ENCODE measurements around the gene FUT6.
"Not testable (repeated sequence)": the region's sequence is repeated elsewhere in the genome, so short reads cannot be mapped to it uniquely, and the experiment has no call there.

FUT6 gene

DNA sequence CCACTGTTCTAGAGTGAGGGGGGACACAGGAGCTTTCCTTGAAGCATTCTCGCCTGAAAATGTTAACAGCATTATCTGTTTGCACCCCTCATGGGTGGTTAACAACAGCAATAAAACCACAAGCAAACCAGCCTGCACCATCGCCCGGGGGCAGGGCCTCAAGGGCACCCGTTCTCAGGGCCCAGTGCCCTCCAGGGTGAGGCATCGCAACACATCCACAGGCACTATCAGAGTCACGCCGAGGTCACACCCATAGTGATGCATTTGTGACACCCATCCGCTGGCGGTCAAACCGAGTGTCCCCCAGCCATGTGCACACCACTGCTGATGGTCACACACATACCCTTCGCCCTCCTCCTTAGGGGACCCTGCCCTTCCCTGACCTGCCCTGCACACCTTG is 26.3 kb upstream of the FUT6 start:
- no peak for DNase-seq (ENCODE audit: low spot score)
- TF ChIP-seq CTCF (IDR thresholded peaks at IDR 0.05; ENCODE audit: extremely low read depth, insufficient read depth, missing control alignments) = no peak
- in situ Hi-C loops (cut with MboI; ENCODE audit: low pct_unique_long_range_greater_than_20kb, low sequenced_read_pairs, unreplicated experiment) = no loop called here

GRCh38 chr19:5864725-5865486 is 25.4 kb upstream of the FUT6 start:
- TF ChIP-seq CTCF (IDR thresholded peaks at IDR 0.05; ENCODE audit: extremely low read depth, insufficient read depth, missing control alignments) = no peak
- no peak for DNase-seq (ENCODE audit: low spot score)
- in situ Hi-C loops (cut with MboI; ENCODE audit: low pct_unique_long_range_greater_than_20kb, low sequenced_read_pairs, unreplicated experiment) = no loop called here

DNA sequence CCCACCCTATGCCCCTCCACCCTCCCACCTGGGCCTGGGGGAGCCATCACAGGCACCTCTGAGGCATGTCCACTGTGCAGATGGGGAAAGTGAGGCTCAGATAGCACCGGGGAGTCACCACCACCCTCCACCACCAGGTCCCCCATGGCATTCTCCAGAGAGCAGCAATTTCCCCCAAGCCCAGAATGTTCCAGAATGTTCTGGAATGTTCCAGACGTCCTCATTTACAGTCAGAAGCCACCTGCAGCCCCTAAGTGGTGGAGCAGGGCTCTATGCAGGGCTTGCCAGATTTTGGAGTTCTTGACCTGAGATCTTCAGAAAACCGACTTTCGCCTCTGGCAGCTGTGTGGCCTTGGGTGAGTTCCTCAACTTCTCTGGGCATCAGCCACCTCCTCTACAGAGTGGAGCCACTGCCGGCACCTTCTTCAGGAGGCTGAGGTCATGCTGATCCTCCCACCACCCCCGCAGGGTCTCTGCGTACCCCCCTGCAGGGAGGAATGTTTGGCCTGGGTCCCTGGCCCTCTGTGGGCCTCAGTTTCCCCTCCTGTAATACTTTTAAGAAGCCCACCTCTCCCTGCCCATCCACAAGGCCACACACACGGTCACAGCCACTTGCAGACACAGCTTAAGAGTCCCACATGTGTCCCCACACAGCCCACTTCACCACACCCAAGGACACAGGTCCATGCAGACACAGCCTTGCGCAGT is 24.7 kb upstream of the FUT6 start:
- no peak for TF ChIP-seq CTCF (IDR thresholded peaks at IDR 0.05; ENCODE audit: extremely low read depth, insufficient read depth, missing control alignments)
- in situ Hi-C loops (cut with MboI; ENCODE audit: low pct_unique_long_range_greater_than_20kb, low sequenced_read_pairs, unreplicated experiment) = no loop called here
- no peak for DNase-seq (ENCODE audit: low spot score)

DNA sequence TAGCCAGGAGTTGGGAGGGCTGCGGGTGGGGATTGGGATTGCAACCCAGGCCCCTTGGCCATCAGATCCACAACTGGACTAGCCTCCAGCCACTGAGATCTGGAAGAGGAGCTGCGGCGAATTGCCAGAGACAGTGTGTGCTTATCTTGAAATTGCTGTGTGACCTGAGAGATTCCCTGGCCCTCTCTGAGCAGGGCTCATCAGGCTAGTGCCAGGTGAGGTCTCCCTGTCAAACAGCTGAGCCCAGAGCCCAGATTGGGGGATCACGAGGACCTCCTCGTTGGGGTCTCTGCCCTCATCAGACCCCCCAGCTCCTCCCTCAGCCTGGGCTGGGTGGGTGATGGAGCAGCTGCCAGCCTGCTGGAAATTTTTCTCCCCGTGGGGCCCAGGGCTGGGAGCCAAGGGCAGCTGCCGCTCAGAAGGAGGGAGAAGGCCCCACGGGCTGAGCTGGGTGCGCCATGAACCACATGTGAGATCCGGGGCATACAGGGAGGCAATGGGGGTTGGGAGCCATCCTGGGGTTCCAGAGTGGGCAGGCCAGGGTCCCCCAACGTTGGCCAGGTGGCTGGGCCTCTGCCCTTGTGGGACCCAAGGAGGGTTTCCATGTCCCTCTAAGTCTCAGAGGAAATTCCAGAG is 23.6 kb upstream of the FUT6 start:
- in situ Hi-C loops (cut with MboI; ENCODE audit: low pct_unique_long_range_greater_than_20kb, low sequenced_read_pairs, unreplicated experiment) = no loop called here
- no peak for TF ChIP-seq CTCF (IDR thresholded peaks at IDR 0.05; ENCODE audit: extremely low read depth, insufficient read depth, missing control alignments)
- DNase-seq (ENCODE audit: low spot score) = no peak

GRCh38 chr19:5857203-5858081 is 17.9 kb upstream of the FUT6 start:
- TF ChIP-seq CTCF (IDR thresholded peaks at IDR 0.05; ENCODE audit: extremely low read depth, insufficient read depth, missing control alignments) = no peak
- in situ Hi-C loops (cut with MboI; ENCODE audit: low pct_unique_long_range_greater_than_20kb, low sequenced_read_pairs, unreplicated experiment) = no loop called here
- DNase-seq (ENCODE audit: low spot score) = no peak

- DNase-seq (ENCODE audit: low spot score); in situ Hi-C loops (cut with MboI; ENCODE audit: low pct_unique_long_range_greater_than_20kb, low sequenced_read_pairs, unreplicated experiment): not testable (repeated sequence)
Observed at GRCh38 chr19:5855151-5855550, 15.6 kb upstream of the FUT6 start.

DNA sequence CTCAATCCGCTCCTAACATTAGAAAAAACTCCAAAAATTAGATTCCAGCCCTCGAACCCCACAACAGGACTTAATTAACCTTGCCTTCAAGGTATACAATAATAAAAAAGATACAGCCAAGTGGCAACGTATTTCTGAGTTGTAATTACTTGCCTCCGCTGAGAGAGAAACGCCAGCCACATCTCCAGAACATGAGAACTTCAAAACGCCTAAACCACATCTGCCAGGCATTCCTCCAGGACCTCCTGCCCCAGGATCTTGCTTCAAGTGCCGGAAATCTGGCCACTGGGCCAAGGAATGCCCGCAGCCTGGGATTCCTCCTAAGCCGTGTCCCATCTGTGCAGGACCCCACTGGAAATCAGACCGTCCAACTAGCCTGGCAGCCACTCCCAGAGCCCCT is 14.6 kb upstream of the FUT6 start:
- DNase-seq (ENCODE audit: low spot score) = not testable (repeated sequence)

More for the DNA sequence above, 14.6 kb upstream of the FUT6 start:
- in situ Hi-C loops (cut with MboI; ENCODE audit: low pct_unique_long_range_greater_than_20kb, low sequenced_read_pairs, unreplicated experiment) = not testable (repeated sequence)
